OCI-LY3 (cell line): ENCODE data around the gene TOP3B.

Experiments used
- H2AFZ ChIP-seq: fragments of 200-600, 300-600 bp; shearing (Covaris generic); 2 replicates; pipeline ENCODE4 v1.6.0; 2014; ENCODE audit warnings: antibody characterized with exemption, low read depth, low read length
- H3K27ac ChIP-seq: fragments of 200-600, 300-600 bp; sonication (generic); 2 replicates; pipeline ENCODE4 v1.5.1; 2014; ENCODE audit warnings: mild to moderate bottlenecking, low read length, moderate library complexity, mixed read lengths
- H3K27me3 ChIP-seq: fragments of 200-600, 300-600 bp; sonication (generic); 2 replicates; pipeline ENCODE4 v1.6.1; 2014; ENCODE audit warnings: low read depth, low read length, mixed read lengths
- H3K36me3 ChIP-seq: fragments of 200-600, 300-600 bp; sonication (generic); replicated peaks from 2 replicates; pipeline ENCODE3; 2014; ENCODE audit warnings: low read depth, low read length, mixed read lengths
- H3K4me1 ChIP-seq: fragments of 300-600, 200-600 bp; sonication (generic); 2 replicates; pipeline ENCODE4 v1.6.1; 2014; ENCODE audit warnings: low read length, mixed read lengths
- H3K4me2 ChIP-seq: fragments of 200-600, 300-600 bp; sonication (generic); 2 replicates; pipeline ENCODE4 v1.6.1; 2014; ENCODE audit warnings: low read length, mixed read lengths
- H3K4me3 ChIP-seq: fragments of 300-600, 200-600 bp; sonication (generic); 2 replicates; pipeline ENCODE4 v1.5.1; 2014; ENCODE audit warnings: antibody characterized with exemption, mild to moderate bottlenecking, low read length, moderate library complexity
- H3K79me2 ChIP-seq: fragments of 300-600, 200-600 bp; shearing (Covaris generic); 2 replicates; pipeline ENCODE4 v1.6.1; 2014; ENCODE audit warnings: mild to moderate bottlenecking, low read length, mixed read lengths
- H3K9ac ChIP-seq: fragments of 300-600, 200-600 bp; shearing (Covaris generic); 2 replicates; pipeline ENCODE4 v1.6.0; 2014; ENCODE audit warnings: mild to moderate bottlenecking, low read length, moderate library complexity
- H3K9me3 ChIP-seq: fragments of 200-600, 300-600 bp; shearing (Covaris generic); 2 replicates; pipeline ENCODE4 v1.6.1; 2014; ENCODE audit warnings: low read length, mixed read lengths; ENCODE audit not compliant: insufficient read depth
- H4K20me1 ChIP-seq: fragments of 200-600, 300-600 bp; sonication (generic); 2 replicates; pipeline ENCODE4 v1.6.1; 2016; ENCODE audit warnings: low read length, mixed read lengths; ENCODE audit not compliant: insufficient read depth
- CTCF ChIP-seq: fragments of 200-600, 300-600 bp; sonication (generic); IDR thresholded peaks from 2 replicates; pipeline ENCODE4 v1.5.1; 2014; ENCODE audit warnings: antibody characterized with exemption, low read length, low read depth
- EZH2phosphoT487 ChIP-seq: fragments of 200-600 bp; shearing (Covaris generic); IDR thresholded peaks from 2 replicates; pipeline ENCODE4 v1.6.1; 2018; ENCODE audit warnings: antibody characterized with exemption, mixed run types, low read depth

Gene TOP3B

GRCh38 chr22:21944871-21945270 is 37.7 kb downstream of the TOP3B start:
- no peak overlapping the region for H3K4me2 ChIP-seq
- no peak overlapping the region for H3K4me3 ChIP-seq
- H3K36me3 ChIP-seq: no peaks in the 10 kb centered on the region
- no peak overlapping the region for H3K9ac ChIP-seq
- H3K79me2 ChIP-seq: no peaks in the 10 kb centered on the region
- no peaks in the 10 kb centered on the region for H3K27me3 ChIP-seq
- 0 out of 2 replicates have a peak, but pooled peaks cover 3% of the 10 kb centered on the region for H4K20me1 ChIP-seq
- no peaks in the 10 kb centered on the region for H3K9me3 ChIP-seq
- no peak overlapping the region for H2AFZ ChIP-seq
- H3K4me1 ChIP-seq: no peaks in the 10 kb centered on the region
- H3K27ac ChIP-seq: no peak overlapping the region
- no peak for TF ChIP-seq EZH2phosphoT487
- TF ChIP-seq CTCF: no peak

GRCh38 chr22:21943571-21944448 is 38.8 kb downstream of the TOP3B start:
- H4K20me1 ChIP-seq: 0 out of 2 replicates have a peak, but pooled peaks cover 3% of the 10 kb centered on the region
- H3K4me2 ChIP-seq: no peak overlapping the region
- H3K79me2 ChIP-seq: no peaks in the 10 kb centered on the region
- H3K36me3 ChIP-seq: no peaks in the 10 kb centered on the region
- H3K9ac ChIP-seq: no peak overlapping the region
- H3K27me3 ChIP-seq: no peaks in the 10 kb centered on the region
- H3K9me3 ChIP-seq: no peaks in the 10 kb centered on the region
- no peak overlapping the region for H3K27ac ChIP-seq
- no peak overlapping the region for H2AFZ ChIP-seq
- TF ChIP-seq EZH2phosphoT487 (no peak), CTCF (no peak)
- H3K4me1 ChIP-seq: no peaks in the 10 kb centered on the region
- no peak overlapping the region for H3K4me3 ChIP-seq

- H3K9me3 ChIP-seq: no peaks in the 10 kb centered on the region
- no peaks in the 10 kb centered on the region for H3K79me2 ChIP-seq
- no peak overlapping the region for H3K9ac ChIP-seq
- H4K20me1 ChIP-seq: no peaks in the 10 kb centered on the region
- no peak overlapping the region for H2AFZ ChIP-seq
- no peaks in the 10 kb centered on the region for H3K27me3 ChIP-seq
- no peak for TF ChIP-seq CTCF
- no peak for TF ChIP-seq EZH2phosphoT487
- no peak overlapping the region for H3K4me2 ChIP-seq
- H3K4me3 ChIP-seq: no peak overlapping the region
- no peaks in the 10 kb centered on the region for H3K36me3 ChIP-seq
- no peak overlapping the region for H3K27ac ChIP-seq
- H3K4me1 ChIP-seq: peaks cover 3% of the 10 kb centered on the region; the same call in 1 of the 2 replicates
Observed at GRCh38 chr22:21942407-21943343, 39.9 kb downstream of the TOP3B start.

- Histone ChIP-seq H3K4me1 (peaks cover 5% of the 10 kb centered on the region; the same call in 1 of the 2 replicates), H2AFZ (no peak overlapping the region), H3K27me3 (no peaks in the 10 kb centered on the region), H3K36me3 (no peaks in the 10 kb centered on the region), H3K9ac (no peak overlapping the region), H3K79me2 (no peaks in the 10 kb centered on the region), H4K20me1 (no peaks in the 10 kb centered on the region), H3K9me3 (no peaks in the 10 kb centered on the region), H3K4me3 (no peak overlapping the region), H3K27ac (no peak overlapping the region), H3K4me2 (no peak overlapping the region)
- no peak for TF ChIP-seq CTCF
- TF ChIP-seq EZH2phosphoT487: no peak
Observed at GRCh38 chr22:21941921-21942320, 40.7 kb downstream of the TOP3B start.
